NCI-H460 (cell line): ENCODE measurements around the gene PAXIP1. TPM values are rescaled to one million over a fixed set of nuclear protein-coding genes. Genes with fewer than 3 reads are reported as not detected.
"Not testable (repeated sequence)": the region's sequence is repeated elsewhere in the genome, so short reads cannot be mapped to it uniquely, and the experiment has no call there.

ENCODE experiments used
- DNase-seq: peaks from one replicate; pipeline ENCODE4 v3.0.0-alpha.2; 2016; ENCODE audit warnings: low read depth; ENCODE audit errors: extremely low read depth
- polyA plus RNA-seq: library from polyadenylated mRNA; depleted of rRNA; stranded (reverse); fragments of >200 nt; gene quantifications from 2 replicates; pipeline ENCODE4 v1.2.3, GENCODE V29; 2014; cell fraction: nucleus; rRNA removed
- total RNA-seq: library from RNA; depleted of rRNA; stranded (reverse); fragments of >200 nt; shearing (Covaris generic); gene quantifications from 2 replicates; pipeline ENCODE4 v1.2.3, GENCODE V29; 2014; rRNA removed

Gene PAXIP1, protein sequence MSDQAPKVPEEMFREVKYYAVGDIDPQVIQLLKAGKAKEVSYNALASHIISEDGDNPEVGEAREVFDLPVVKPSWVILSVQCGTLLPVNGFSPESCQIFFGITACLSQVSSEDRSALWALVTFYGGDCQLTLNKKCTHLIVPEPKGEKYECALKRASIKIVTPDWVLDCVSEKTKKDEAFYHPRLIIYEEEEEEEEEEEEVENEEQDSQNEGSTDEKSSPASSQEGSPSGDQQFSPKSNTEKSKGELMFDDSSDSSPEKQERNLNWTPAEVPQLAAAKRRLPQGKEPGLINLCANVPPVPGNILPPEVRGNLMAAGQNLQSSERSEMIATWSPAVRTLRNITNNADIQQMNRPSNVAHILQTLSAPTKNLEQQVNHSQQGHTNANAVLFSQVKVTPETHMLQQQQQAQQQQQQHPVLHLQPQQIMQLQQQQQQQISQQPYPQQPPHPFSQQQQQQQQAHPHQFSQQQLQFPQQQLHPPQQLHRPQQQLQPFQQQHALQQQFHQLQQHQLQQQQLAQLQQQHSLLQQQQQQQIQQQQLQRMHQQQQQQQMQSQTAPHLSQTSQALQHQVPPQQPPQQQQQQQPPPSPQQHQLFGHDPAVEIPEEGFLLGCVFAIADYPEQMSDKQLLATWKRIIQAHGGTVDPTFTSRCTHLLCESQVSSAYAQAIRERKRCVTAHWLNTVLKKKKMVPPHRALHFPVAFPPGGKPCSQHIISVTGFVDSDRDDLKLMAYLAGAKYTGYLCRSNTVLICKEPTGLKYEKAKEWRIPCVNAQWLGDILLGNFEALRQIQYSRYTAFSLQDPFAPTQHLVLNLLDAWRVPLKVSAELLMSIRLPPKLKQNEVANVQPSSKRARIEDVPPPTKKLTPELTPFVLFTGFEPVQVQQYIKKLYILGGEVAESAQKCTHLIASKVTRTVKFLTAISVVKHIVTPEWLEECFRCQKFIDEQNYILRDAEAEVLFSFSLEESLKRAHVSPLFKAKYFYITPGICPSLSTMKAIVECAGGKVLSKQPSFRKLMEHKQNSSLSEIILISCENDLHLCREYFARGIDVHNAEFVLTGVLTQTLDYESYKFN
- 11.6 and 13.8 TPM in 2 replicates for total RNA-seq
- 23.6 and 27.8 TPM in 2 replicates for polyA plus RNA-seq

DNA sequence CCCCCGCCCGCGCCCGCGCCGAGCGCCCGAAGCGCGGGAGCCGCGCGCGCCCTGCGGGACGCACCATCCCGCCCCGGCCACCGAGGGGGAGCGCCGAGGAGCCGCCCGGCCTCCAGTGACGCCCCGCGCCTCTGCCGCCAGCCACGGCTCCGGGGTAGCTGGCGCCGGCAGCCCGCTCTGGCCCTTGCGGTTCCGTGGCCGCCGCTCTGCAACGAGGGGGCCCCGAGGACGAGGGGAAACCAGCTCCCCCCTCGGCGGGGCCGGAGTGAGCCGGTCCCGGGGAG is at the start of gene PAXIP1:
Gene PAXIP1, minus strand, starts transcription at position 33 of the 284 bp plus-strand sequence. CDS start 195 bp downstream, outside the sequence.
- peak; percentile 46 for DNase-seq

DNA sequence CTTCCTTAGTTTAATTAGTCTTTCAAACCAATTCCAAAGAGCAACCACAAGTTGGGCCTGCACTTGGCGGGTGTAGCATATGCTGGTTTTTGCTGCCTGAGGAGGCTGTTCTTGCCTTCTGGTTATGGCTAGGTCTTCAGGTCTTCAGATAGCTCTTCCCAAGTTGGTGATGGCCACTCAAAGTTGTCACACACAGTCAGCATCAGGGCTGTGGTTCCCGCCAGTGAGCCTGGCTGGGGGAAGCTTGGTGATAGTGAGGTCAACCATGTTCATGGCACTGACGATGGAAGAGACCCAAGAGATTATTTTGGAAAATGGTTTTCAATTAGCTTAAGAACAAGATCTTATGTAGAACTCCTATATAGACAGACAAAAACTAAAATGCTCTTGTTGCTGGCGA is 48.4 kb upstream of the PAXIP1 start:
- no peak for DNase-seq

DNA sequence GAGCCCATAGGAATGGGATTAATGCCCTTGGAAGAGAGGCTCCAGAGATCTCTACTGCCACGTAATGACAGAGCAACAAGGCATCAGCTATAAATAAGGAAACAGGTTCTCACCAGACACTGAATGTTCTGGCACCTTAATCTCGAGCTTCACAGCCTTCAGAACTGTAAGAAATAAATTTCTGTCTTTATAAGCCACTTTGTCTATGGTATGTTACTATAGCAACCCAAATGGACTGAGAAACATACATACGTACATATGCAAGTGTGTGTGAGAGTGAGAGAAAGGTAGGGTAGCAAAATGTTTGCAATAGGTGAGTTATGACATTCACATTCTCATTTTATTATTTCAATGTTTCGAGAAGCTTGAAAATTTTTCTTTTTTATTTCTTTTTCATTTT is 45.1 kb upstream of the PAXIP1 start:
- no peak for DNase-seq

DNA sequence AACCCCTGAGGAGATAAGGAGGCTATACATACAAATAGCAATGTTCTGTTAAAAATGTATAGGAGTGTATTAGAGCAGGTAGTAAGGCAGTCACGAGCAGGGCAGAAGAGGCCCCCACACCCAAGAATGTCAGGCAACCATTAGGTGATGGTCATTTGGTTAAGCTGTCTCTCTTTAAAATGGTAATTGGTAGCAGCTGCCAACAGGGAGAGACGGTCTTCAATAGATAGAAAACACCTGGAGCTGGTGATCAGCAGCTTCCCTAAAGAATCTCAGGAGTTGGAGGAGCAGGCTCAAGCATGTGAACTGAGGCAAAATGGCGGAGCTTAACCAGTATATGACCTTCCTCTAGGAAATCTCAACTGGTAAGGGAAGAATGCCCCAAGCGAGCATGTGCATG is 40.8 kb upstream of the PAXIP1 start:
- no peak for DNase-seq

DNA sequence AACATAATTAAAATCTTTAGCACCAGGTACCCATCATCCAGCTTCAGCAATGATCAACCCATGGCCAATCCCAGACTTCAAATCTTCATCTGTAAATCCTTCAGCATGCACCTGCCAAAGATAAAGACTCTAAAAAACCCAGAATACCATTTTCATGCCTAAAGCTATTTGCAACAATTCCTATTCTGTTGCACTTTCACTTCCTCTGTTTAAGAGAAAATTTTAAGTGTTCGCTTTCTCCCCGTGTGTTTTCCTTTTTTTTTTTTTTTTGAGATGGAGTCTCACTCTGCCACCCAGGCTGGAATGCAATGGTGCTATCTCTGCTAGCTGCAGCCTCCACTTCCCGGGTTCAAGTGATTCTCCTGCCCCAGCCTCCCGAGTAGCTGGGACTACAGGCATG is 35.4 kb upstream of the PAXIP1 start:
- no peak for DNase-seq

DNA sequence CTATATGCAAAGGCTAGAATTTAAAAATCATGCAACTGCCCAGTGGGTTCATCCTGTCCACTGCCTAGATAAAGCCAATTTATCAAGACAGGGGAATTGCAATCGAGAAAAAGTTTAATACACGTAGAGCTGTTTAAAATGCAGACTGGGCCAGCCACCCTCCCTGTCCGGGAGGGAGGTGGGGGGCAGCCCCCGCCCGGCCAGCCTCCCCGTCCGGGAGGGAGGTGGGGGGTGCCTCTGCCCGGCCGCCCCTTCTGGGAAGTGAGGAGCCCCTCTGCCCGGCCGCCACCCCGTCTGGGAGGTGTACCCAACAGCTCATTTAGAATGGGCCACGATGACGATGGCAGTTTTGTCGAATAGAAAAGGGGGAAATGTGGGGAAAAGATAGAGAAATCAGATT is 31.6 kb upstream of the PAXIP1 start:
- not testable (repeated sequence) for DNase-seq

DNA sequence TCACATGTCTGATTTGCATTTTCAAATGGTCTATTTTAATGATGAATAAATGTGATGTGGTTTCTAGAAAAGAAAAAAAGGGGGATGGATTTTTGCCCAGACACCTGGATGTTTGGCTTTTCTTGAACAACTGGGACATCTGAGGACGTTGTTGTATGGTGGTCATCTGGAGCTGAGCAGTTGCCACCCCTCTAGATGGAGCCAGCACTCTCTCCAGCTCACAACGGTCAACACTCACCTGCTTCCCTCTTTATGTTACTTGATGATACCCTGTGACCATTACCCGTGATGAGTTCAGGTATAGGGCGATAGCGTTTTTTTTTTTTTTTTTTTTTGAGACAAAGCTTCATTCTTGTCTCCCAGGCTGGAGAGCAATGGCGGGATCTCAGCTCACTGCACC is 30.1 kb upstream of the PAXIP1 start:
- DNase-seq, result no peak

DNA sequence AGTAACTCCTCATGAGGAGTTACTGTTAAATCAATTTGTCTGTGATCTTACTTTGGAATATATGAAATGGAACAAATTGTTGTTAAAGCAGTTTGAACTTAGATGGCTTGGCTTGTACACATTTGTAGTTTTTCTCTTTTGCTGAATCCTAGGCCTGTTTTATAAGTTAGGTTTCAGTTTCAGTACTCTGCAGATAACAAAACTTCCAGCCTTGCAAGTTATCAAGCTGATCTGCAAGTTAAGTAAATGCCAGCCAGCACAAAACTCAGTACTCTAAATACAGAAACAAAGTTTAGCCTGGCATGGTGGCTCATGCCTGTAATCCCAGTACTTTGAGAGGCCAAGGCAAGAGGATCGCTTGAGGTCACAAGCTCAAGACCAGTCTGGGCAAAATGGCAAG is 25.0 kb upstream of the PAXIP1 start:
- no peak for DNase-seq

DNA sequence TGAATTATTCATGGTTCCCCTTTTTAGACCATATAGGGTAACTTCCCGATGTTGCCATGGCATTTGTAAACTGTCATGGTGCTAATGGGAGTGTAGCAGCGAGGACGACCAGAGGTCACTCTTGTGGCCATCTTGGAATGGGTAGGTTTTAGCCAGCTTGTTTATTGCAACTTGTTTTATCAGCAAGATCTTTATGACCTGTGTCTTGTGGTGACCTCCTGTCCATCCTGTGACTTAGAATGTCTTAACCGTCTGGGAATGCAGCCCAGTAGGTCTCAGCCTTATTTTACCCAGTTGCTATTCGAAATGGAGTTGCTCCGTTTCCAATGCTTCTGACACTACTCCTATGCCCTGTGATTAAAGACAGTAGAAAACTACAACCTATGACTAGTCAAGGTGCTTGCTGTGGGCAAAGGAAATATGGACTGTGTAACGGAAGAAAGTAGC is 18.8 kb upstream of the PAXIP1 start:
- DNase-seq, result no peak

DNA sequence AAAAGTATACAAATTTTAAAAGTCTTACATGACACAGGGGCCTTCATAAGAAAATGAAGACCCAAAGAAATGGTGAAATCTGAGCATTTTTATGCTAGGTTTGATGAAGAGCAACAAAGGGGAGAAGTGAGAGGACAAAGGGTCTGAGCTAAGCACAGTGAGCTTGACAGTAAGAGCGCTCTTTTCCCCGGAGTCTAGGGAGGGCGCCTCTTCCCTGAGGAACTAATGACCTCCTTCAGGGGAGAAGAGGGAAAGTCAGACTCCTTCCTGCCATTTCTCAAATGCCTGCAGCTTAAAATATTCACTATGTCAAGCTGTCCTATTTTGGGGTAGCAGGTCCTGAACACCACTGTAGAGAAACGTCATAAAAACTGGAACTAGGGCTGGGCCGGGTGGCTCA is 18.1 kb upstream of the PAXIP1 start:
- no peak for DNase-seq

DNA sequence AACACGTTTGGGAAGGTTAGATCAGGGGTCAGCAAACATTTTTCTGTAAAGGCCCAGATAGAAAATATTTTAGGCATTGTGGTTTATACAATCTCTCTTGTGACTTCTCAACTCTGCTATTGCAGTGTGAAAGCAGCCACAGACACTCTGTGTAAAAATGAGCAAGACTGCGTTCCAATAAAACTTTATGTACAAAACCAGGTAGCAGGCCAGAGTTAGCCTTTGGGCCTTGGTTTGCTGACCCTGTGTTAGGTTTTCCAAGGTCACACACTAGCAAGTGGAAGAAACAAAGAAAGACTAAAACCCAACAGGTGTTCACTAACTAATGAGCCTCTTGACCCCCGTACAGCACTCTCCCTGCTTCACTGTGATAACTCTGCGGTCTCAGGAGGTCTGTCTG is 14.9 kb upstream of the PAXIP1 start:
- DNase-seq, result no peak

DNA sequence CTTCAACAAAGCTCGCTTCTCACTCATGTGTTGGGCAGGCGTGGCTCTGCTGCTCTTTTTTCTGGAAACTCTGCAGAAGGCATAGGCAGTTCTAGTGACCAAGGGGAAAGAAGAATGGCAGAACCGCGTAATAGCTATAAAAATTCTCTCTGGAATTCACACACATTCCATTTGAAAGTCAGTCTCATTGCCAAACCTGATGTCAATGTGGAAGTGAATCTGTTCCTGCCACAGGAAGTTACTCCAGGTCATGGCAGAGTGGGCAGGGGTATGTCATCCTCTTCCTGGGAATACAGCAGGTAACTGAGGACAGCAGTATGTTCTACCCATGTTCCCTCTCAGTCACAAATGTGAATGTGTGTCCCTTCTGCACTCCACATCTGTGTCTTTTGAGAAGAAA is 8.2 kb upstream of the PAXIP1 start:
- no peak for DNase-seq

DNA sequence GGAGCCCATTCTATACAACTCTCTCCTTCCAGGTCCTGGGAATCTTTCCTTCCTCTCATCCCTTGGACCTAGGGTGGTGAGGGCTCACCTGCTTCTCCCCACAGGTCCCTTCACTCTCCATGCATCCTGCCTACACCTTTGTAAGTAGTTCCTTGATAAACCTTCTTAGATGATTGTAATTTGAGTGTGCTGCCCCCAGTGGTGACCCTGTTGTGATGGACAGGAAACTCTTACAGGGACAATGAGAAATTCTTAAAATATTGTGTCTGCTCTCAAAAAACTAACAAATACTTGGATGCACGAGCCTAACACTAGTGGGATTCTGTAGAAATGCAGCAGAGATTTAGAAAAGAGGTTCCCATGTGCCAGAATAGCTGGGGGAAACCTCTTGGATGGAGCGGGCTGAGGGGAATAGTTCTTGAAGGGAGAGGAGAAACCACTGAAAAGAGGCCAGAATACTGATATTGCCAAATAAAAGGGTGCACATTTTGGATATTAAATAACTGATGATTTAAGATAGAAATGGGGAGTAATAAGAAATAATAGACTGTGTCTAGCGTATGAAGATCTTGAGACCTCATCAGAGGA is 6.7 kb upstream of the PAXIP1 start:
- DNase-seq, result peak; percentile 12

DNA sequence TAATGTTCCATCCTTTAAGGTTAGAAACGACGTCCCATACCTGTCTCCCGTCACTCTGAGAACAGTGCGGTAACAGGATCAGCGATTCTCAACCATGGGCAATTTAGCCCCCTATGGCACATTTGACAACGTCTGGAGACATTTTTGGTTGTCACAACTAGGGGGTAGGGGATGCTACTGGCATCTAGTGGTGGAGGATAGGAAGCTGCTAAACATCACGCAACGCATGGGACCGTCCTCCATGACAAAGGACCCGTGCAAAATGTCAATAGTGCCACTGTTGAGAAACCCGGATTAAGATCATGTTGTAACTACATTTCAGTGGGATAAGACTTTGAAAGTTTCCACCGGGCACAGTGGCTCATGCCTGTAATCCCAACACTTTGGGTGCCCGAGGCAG is 5.0 kb upstream of the PAXIP1 start:
- peak; percentile 30 for DNase-seq

DNA sequence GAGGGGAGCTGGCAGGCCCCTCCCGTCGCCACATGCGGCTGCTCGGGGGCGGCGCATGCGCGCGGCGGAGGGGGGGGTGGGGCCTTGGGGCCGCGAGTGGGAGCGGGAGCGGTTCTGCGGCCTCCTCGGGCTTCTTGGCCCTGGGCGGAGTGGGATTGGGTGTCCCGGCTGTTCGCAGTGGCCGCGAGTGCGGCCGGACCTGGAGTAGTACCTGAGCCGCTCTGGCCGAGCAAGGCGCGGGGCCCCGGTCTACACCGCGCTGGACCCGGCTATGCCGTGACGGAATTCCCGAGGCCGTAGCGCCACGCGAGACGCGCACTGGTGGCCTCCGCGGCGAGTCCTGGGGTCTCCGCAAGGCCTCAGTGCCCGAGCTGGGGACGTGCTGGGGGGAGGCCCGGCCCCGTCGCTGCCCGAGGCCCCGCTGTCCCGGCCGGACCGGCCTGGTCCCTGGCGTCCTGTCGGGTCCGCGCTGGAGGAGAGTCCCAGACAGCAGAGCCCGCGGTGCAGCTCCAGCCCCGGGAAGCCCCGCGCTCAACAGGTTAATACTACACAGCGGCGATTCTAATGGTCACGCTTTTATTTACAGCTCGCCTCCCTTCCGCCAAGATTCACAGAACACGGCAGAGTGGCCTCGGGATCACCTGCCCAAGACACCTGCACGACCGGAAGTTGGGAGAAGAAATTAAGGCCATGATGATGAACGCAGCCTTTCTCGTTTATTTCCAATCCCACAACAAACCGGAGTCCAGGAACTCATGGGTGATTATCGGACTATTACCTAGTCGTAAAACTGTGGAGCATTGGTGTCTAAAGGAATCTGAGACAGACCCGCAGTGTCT is 671 bp upstream of the PAXIP1 start:
- DNase-seq, result peak; percentile 76

DNA sequence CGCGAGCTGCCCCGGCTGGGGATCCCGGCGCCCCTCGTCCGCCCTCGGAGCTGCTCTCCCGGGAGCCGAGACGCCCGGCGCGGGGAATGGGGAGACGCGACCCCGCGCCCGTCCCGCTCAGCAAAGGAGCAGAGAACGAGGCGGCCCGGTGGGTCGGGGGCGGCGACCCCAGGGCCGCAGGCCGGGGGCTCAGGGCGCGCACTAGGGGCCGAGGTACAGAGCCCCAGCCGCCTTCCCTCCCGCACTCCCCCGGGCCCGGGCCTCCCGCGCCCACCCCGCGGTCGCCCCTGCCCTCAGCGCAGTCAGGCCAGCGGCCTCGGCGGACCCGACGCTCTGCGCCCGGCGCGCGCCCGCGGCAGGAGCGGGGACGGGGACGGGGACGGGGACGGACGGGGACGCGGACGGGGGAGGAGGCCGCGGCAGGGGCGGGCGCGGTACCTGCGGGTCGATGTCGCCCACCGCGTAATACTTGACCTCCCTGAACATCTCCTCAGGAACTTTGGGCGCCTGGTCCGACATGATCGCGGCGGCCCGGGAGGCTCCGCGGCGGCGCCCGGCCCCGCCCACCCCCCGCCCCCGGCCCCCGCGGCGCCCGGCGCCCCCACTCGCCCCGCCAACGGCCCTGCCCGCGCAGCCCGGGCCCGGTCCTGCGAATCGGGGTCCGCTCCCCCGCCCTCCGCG is 373 bp downstream of the PAXIP1 start:
- peak; percentile 17 for DNase-seq

DNA sequence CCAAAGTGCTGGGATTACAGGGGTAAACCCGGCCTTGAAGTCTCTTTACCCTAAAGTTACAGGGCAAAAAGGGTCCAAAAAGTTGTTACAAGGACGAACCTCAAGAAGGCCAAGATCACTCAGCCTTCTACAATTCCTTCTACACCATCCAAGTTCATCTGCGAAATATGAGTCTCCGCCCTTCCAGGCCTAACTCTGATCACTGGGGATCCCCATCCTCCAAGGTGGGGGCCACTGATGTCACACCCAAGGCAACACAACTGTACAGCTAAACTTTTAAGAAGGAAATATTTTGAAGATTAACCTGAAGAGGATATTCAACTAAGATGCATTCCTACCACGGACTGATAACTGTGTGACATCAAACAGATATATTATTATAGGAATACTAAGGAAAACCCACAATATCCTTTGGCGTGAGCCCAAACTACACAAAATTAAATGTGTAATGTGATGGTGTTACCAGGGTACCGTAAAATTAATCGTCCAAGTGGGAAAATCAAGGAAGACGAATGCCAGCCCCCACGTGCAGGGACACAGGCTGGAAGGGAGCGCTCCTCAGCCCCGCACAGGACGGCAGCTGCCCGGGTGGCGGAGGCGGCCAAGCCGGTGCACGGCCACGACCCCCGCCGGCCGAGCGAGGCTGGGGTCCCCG is 1.0 kb downstream of the PAXIP1 start:
- DNase-seq, result no peak

DNA sequence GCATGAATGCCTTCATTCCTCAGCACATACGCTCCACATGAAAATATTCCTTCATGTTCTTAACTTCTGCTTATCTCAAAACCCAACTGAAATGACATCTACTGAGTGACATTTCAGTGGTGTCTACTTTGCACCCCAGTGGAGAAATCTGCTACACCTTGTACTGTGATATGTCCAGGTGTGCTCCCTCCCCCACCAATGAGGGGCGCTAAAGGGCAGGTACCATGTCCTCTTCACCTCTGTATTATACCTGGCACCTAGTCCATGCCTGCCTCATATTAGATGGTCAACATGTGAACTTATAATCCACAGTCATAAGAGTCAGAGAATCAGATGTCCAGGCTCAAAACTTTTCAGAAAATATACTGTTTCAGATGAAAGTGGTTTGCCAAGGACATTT is 2.1 kb downstream of the PAXIP1 start:
- no peak for DNase-seq

DNA sequence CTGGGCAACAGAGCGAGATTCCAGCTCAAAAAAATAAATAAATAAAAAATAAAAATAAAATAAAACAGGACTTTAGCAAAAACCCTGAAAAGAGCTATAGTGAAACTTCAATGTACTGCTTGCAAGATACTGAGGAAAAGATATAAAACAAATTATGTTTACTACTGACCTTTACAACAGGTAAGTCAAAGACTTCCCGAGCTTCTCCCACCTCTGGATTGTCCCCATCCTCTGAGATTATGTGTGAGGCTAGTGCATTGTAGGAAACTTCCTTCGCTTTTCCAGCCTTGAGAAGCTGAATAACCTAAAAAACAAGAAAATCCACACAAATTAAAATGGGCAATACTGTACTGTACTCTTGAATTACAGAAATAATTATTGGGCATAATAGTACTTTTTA is 4.4 kb downstream of the PAXIP1 start:
- no peak for DNase-seq
